Measurements from ENCODE around the gene BGLAP.

GRCh38 chr1:156286061-156286460 is 44.1 kb downstream of the BGLAP start:
- TF ChIP-seq CTCF (IDR thresholded peaks at IDR 0.05) (no peak), EZH2 (IDR thresholded peaks at IDR 0.05; ENCODE audit: borderline replicate concordance, insufficient read depth, low read depth, low read length, poor library complexity, severe bottlenecking) (no peak)

Measured in B cell (primary cell).